GM06990 (cell line): ENCODE measurements around the gene MKRN2.

ENCODE experiments used
- DNase-seq: peaks from one replicate; pipeline ENCODE4 v3.0.0-alpha.2; 2011; ENCODE audit not compliant: insufficient read length; ENCODE audit errors: extremely low read depth
- H3K27me3 ChIP-seq: replicated peaks from 2 replicates; pipeline ENCODE4 v1.6.0; 2011; ENCODE audit warnings: low read length; ENCODE audit not compliant: control insufficient read depth, insufficient read depth
- H3K36me3 ChIP-seq: 2 replicates; pipeline ENCODE4 v1.5.1; 2011; ENCODE audit warnings: low read length; ENCODE audit not compliant: control insufficient read depth, insufficient read depth
- H3K4me3 ChIP-seq: replicated peaks from 2 replicates; pipeline ENCODE4 v1.5.1; 2011; ENCODE audit warnings: low read depth, mild to moderate bottlenecking, control low read depth, low read length
- CTCF ChIP-seq: IDR thresholded peaks from 2 replicates; pipeline ENCODE4 v1.5.1; 2011; ENCODE audit warnings: low read length, control low read depth, mild to moderate bottlenecking, inconsistent platforms; ENCODE audit not compliant: insufficient read depth, poor library complexity, severe bottlenecking

Gene MKRN2

GRCh38 chr3:12513694-12514446, 43.0 kb upstream of the MKRN2 start:
- H3K36me3 ChIP-seq = peaks cover 1% of the 10 kb centered on the region
- no peaks in the 10 kb centered on the region for H3K27me3 ChIP-seq
- no peak overlapping the region for H3K4me3 ChIP-seq
- no peak for DNase-seq
- no peak for TF ChIP-seq CTCF

GRCh38 chr3:12515631-12516030, 41.3 kb upstream of the MKRN2 start:
- peaks cover 1% of the 10 kb centered on the region for H3K36me3 ChIP-seq
- H3K4me3 ChIP-seq = no peak overlapping the region
- no peaks in the 10 kb centered on the region for H3K27me3 ChIP-seq
- TF ChIP-seq CTCF = no peak
- no peak for DNase-seq

GRCh38 chr3:12516873-12517272, 40.0 kb upstream of the MKRN2 start:
- TF ChIP-seq CTCF = no peak
- Histone ChIP-seq H3K27me3 (no peaks in the 10 kb centered on the region), H3K4me3 (no peak overlapping the region), H3K36me3 (peaks cover 1% of the 10 kb centered on the region)
- DNase-seq = no peak

- TF ChIP-seq CTCF = no peak
- H3K4me3 ChIP-seq = no peak overlapping the region
- H3K27me3 ChIP-seq = no peaks in the 10 kb centered on the region
- no peak for DNase-seq
- H3K36me3 ChIP-seq = peaks cover 1% of the 10 kb centered on the region
These were observed 38.4 kb upstream of the MKRN2 start for GRCh38 chr3:12518261-12519028.

- H3K27me3 ChIP-seq = no peaks in the 10 kb centered on the region
- H3K4me3 ChIP-seq = no peak overlapping the region
- no peak for TF ChIP-seq CTCF
- DNase-seq = no peak
- H3K36me3 ChIP-seq = no peaks in the 10 kb centered on the region; the same call in none of the 2 replicates
These were observed 35.9 kb upstream of the MKRN2 start for GRCh38 chr3:12521010-12521409.
